HG03060 (cell line): ENCODE measurements around the gene YTHDF1.
"Not testable (repeated sequence)": the region's sequence is repeated elsewhere in the genome, so short reads cannot be mapped to it uniquely, and the experiment has no call there.

Experiments used
- ATAC-seq: cut with Tn5 transposase; IDR thresholded peaks from one replicate; pipeline ENCODE4 v1.9.1; 2021; ENCODE audit warnings: low read depth, moderate number of reproducible peaks; ENCODE audit not compliant: unreplicated experiment

Gene YTHDF1

DNA sequence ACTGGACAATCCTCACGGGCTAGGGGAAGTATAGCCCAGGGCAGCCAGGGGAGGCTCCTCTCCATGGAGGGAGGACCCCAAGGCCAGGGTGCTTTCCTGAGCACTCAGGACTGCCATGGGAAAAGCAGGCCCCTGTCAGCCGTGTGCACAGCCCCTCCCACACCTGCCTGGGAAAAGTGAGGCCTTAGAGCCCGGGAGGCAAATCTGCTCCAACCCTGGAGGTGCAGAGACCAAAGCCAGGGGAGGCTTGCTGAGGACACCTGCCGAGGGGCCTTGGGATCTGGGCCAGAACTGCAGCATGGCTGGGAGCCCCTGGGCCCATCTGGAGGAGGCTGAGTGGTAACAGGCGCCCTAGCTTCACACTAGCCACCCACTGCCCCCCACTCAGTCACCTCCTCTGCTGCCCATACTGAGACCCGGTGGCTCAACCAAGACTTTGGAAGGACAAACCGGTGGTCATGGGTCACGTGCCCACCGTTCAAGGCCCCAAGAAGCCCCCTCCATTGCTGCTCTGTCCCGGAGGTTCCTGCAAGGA is 55.2 kb downstream of the YTHDF1 start:
- no peak for ATAC-seq

GRCh38 chr20:63159826-63160640 is 55.9 kb downstream of the YTHDF1 start:
- ATAC-seq: no peak

- not testable (repeated sequence) for ATAC-seq
Observed at GRCh38 chr20:63159251-63159650, 56.7 kb downstream of the YTHDF1 start.

GRCh38 chr20:63158845-63159244 is 57.1 kb downstream of the YTHDF1 start:
- no peak for ATAC-seq

DNA sequence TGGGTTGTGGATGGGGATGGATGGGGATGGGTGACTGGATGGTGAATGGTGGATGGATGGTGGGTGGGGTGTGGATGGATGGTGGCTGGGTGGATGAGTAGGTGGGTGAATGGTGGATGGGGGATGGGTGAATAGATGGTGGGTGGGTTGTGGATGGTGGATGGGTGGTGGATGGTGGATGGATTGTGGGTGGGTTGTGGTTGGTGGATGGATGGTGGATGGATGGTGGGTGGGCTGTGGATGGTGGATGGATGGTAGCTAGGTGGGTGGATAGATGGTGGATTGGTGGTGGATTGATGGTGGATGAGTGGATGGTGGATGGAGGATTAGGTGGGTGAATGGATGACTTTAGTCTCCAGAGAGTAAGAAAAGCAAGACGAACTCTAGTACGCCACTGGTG is 57.6 kb downstream of the YTHDF1 start:
- ATAC-seq: no peak

DNA sequence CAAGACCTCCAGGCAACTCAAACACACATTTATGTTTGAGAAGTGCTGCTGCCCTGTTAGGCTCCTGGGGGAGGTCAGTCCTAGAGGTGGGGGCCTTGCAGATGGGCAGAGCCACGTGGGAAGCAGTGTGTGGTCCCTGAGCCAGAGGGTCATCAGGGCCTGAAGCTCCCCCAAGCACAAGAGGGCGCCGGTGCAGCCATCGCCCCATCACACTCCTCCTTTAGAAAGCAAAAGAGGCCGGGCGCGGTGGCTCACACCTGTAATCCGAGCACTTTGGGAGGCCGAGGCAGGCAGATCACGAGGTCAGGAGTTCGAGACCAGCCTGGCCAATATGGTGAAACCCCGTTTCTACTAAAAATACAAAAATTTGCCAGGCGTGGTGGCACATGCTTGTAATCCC is 58.5 kb downstream of the YTHDF1 start:
- ATAC-seq: not testable (repeated sequence)

- no peak for ATAC-seq
Observed at GRCh38 chr20:63156221-63156671, 59.7 kb downstream of the YTHDF1 start.

GRCh38 chr20:63155266-63156165 is 60.4 kb downstream of the YTHDF1 start:
- ATAC-seq: no peak

DNA sequence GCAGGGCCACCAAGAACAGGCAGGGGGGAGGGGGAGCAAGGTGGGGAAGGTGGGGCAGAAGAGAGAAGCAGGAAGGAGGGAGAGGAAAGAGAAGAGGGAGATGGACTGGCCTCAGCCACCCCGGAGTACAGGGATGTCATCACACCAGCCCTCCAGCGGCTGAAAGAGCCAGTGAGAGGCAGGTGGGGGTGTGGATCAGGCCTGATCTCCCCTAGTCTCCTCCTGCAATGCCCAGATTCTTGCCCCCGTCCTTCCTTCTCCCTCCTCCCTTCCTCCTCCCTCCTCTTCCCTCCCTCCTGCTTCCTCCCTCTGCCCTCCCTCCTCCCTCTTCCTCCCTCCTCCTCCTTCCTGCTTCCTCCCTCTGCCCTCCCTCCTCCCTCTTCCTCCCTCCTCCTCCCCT is 61.5 kb downstream of the YTHDF1 start:
- no peak for ATAC-seq

DNA sequence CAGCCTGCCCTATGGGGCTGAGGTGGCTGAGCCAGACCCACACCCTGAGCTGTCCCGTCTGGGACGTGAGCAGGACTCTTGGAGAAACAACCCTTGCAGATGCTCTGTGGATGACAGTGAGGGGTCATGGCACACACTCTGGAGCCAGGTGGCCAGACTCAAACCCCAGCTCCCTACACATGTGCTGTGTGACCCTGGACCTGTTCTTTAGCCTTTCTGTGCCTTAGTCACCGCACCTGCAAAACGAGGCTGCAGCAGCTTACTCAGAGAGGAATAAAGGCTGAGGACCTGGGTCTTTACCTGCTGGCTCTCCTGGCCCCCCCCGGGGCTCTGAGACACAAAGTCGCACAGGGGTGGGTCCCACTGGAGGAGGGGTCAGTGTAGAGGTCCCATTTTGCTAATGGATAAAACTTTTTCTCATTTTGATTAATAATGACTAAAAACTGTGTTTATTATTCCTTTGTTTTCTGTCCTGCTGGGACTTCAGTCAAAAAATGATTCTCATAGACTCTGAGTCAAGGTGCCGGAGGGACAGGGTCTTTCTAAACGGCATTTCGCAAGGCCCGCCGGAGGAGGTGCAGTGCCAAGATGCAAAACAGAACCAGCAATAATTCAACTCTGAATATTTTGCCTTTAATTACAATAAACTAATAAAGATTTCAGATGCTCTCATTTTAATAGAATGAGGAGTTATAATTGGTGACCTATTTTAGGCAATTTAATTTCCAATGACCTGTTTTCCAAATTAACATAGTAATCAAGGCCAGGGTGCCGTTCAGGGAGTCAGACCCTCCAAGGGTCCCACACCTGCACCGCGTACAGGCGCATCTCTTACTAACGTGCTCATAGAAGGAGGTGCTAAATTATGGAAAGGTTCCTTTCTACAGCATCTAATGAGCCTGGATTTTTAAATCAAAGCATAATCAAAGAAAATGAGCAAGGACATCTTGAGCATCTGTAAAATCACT is 62.4 kb downstream of the YTHDF1 start:
- ATAC-seq: no peak

DNA sequence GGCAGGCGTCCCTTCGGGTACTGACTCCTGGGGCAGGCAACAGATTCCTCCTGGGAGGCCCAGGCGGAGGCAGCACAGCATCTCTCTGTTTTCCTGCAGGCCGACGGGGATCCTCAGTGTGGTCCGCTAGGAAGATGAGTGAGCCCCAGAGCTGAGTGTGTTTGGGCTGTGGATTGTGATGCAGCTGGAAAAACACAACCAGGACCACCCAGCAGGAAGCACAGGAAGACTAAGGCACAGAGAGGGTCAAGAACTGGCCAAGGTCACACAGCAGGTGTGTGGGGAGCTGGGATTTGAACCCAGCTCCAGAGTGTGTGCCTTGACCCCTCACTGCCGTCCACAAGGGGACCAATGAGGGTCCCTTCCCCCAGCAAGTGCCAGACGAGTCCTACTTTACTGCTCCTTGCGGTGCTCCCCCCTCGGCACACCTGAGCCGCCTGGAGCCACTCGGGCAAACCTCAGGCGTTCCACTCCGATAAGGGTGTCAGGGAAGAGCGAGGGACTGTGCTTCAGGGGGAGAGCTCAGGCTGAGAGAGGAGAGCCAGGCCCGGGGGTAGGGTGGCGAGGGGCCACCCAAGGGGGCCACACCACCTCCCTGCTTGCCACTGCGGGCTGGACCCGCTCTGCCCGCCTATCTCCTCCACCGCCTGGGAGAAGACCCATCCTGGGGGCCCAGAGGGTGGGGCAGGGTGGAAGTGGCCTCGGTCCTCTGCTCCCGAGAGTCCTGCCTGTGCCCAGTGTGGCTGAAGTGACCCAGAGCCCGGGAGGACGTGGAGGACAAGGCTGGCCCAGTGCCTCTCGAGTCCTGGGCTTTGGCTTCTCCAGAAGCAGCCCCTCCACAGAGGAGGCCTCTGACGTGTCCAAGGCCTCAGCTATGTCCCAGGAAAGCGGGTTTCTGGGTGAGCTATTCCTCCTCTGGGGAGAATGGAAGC is 63.3 kb downstream of the YTHDF1 start:
- ATAC-seq: no peak

DNA sequence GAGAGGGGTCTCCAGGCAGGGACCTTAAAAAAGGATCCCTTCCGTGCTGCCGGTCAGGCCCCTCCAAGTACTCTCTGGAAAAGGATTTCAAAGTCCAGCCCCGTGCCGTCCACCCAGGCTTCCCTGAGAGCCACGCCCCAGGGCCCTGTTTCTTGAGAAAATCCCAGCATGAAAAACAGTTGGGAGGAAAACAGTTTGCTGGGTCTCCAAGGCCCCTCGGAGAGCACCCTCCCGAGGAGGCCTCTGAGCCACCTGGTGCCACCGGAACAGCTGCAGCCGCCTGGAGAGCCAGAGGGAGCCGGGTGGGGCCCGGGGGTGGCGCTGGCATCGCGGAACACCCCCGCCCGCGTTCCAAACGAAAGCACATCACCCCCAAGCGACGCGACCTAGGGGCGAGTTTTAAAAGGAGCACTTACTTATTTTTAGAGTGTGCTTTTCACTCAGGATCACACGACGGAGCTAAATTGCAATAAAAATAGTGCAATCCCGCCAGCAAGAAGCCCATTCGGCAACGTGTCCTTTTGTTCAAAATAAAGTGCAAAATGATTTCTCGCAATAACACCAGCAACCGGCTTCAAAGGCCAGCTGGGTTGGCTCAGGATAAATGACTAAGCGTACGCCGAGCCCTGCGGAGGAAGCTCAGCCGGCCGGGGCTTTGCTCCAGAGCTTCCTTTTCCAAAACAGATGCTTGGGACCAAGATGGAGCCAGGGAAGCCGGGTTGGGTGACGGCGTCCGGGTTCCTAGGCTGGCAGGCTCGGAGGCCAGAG is 64.2 kb downstream of the YTHDF1 start:
- no peak for ATAC-seq

- ATAC-seq: no peak
Observed at GRCh38 chr20:63150911-63151531, 64.9 kb downstream of the YTHDF1 start.

- no peak for ATAC-seq
Observed at GRCh38 chr20:63150391-63150898, 65.5 kb downstream of the YTHDF1 start.

- ATAC-seq: no peak
Observed at GRCh38 chr20:63149531-63150192, 66.3 kb downstream of the YTHDF1 start.

DNA sequence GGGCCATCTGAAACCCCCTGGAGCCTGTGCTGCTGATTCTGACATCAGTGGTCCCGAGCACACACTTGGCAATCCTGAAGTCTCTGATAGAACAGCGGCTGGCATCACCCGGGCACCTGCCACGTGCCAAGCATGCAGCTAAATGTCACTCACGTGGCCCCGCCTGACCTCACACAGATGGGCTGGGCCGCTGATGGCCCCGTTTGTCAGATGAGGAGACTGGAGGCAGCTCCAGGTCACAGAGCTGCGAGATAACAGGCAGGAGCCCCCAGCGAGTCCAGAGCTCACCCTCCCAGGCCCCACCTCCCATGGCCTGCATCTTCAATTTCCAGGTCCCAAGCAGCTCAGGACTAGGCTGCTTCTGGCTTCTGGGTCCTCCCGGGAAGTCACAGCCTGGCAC is 67.2 kb downstream of the YTHDF1 start:
- ATAC-seq: no peak

- ATAC-seq: no peak
Observed at GRCh38 chr20:63147532-63147931, 68.4 kb downstream of the YTHDF1 start.
